Measurements from ENCODE around the gene SMAD5.

- no peak for TF ChIP-seq CTCF (IDR thresholded peaks at IDR 0.05)
- TF ChIP-seq EZH2 (IDR thresholded peaks at IDR 0.05), result no peak
These were observed 12.4 kb downstream of the SMAD5 start for GRCh38 chr5:136145030-136145429.

Measured in neural progenitor cell (in vitro differentiated cells).